ENCODE data around the gene CASP7. TPM values are rescaled to one million over a fixed set of nuclear protein-coding genes. Genes with fewer than 3 reads are reported as not detected.

The CASP7 gene
- total RNA-seq, 1 donor from 2014 or later, result 13.8 TPM

- Histone ChIP-seq H3K27ac (no peak overlapping the region), H3K27me3 (no peaks in the 10 kb centered on the region), H3K4me1 (no peaks in the 10 kb centered on the region), H3K36me3 (peaks cover 0 to 25% of the 10 kb centered on the region in 2 donors), H3K9me3 (peaks cover 24% of the 10 kb centered on the region), H3K4me3 (no peak overlapping the region)
- TF ChIP-seq CTCF (IDR thresholded peaks at IDR 0.05), result no peak
- no peak for TF ChIP-seq POLR2A (IDR thresholded peaks at IDR 0.05)
- no peak for TF ChIP-seq POLR2AphosphoS5 (IDR thresholded peaks at IDR 0.05; ENCODE audit: insufficient read depth in 1 of 2, low read depth in 1 of 2)
- intact Hi-C loops (cut with DNase I), result no loop called here
- no peak for DNase-seq (ENCODE audit: extremely low spot score in 2 of 2)
These were observed 9.9 kb downstream of the CASP7 start for GRCh38 chr10:113689574-113689973.

DNA sequence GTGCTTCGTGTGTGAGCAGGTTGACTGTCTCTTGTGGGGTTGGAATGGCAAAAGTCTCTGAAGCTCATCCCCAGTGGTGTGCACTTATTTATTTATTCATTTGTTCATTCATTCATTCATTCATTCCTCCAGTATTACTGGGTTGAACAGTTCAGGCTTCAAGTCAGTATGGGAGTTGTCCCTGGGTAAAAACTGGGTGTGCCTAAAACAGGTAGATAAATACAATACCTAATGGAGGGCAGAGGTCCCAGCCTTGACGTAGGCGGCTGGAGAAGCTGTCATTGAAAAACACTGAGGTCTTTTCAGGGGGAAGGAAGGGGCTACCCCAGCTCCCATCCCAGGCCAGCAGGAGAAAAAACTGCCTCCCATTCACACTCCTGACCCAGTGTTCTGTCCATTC is 11.0 kb downstream of the CASP7 start:
- Histone ChIP-seq H3K27ac (no peak overlapping the region), H3K4me1 (no peaks in the 10 kb centered on the region), H3K27me3 (no peaks in the 10 kb centered on the region), H3K4me3 (no peak overlapping the region), H3K9me3 (peaks cover 24% of the 10 kb centered on the region), H3K36me3 (peaks cover 0 to 25% of the 10 kb centered on the region in 2 donors)
- TF ChIP-seq POLR2AphosphoS5 (IDR thresholded peaks at IDR 0.05; ENCODE audit: insufficient read depth in 1 of 2, low read depth in 1 of 2) (no peak), POLR2A (IDR thresholded peaks at IDR 0.05) (no peak), CTCF (IDR thresholded peaks at IDR 0.05) (no peak)
- no peak for DNase-seq (ENCODE audit: extremely low spot score in 2 of 2)
- intact Hi-C loops (cut with DNase I), result no loop called here

- peaks cover 24% of the 10 kb centered on the region for H3K9me3 ChIP-seq
- H3K27me3 ChIP-seq, result no peaks in the 10 kb centered on the region
- no peak overlapping the region for H3K4me3 ChIP-seq
- no peak for TF ChIP-seq CTCF (IDR thresholded peaks at IDR 0.05)
- TF ChIP-seq POLR2AphosphoS5 (IDR thresholded peaks at IDR 0.05; ENCODE audit: insufficient read depth in 1 of 2, low read depth in 1 of 2), result no peak
- no peak for TF ChIP-seq POLR2A (IDR thresholded peaks at IDR 0.05)
- intact Hi-C loops (cut with DNase I), result no loop called here
- no peaks in the 10 kb centered on the region for H3K4me1 ChIP-seq
- no peak overlapping the region for H3K27ac ChIP-seq
- H3K36me3 ChIP-seq, result peaks cover 0 to 25% of the 10 kb centered on the region in 2 donors
- DNase-seq (ENCODE audit: extremely low spot score in 2 of 2), result no peak
These were observed 11.7 kb downstream of the CASP7 start for GRCh38 chr10:113691381-113691780.

GRCh38 chr10:113692271-113692670 is 12.6 kb downstream of the CASP7 start:
- H3K9me3 ChIP-seq, result peaks cover 15% of the 10 kb centered on the region
- TF ChIP-seq POLR2AphosphoS5 (IDR thresholded peaks at IDR 0.05; ENCODE audit: insufficient read depth in 1 of 2, low read depth in 1 of 2) (no peak), CTCF (IDR thresholded peaks at IDR 0.05) (no peak), POLR2A (IDR thresholded peaks at IDR 0.05) (no peak)
- no peaks in the 10 kb centered on the region for H3K27me3 ChIP-seq
- H3K4me1 ChIP-seq, result no peaks in the 10 kb centered on the region
- H3K27ac ChIP-seq, result no peak overlapping the region
- H3K4me3 ChIP-seq, result no peak overlapping the region
- peaks cover 0 to 27% of the 10 kb centered on the region in 2 donors for H3K36me3 ChIP-seq
- DNase-seq (ENCODE audit: extremely low spot score in 2 of 2), result no peak
- intact Hi-C loops (cut with DNase I), result no loop called here

- Histone ChIP-seq H3K27ac (no peak overlapping the region), H3K4me1 (no peaks in the 10 kb centered on the region), H3K27me3 (no peaks in the 10 kb centered on the region), H3K9me3 (peaks cover 13% of the 10 kb centered on the region), H3K4me3 (no peak overlapping the region), H3K36me3 (peaks cover 0 to 37% of the 10 kb centered on the region in 2 donors)
- TF ChIP-seq POLR2AphosphoS5 (IDR thresholded peaks at IDR 0.05; ENCODE audit: insufficient read depth in 1 of 2, low read depth in 1 of 2) (no peak), POLR2A (IDR thresholded peaks at IDR 0.05) (no peak), CTCF (IDR thresholded peaks at IDR 0.05) (no peak)
- intact Hi-C loops (cut with DNase I), result no loop called here
- DNase-seq (ENCODE audit: extremely low spot score in 2 of 2), result no peak
These were observed 13.6 kb downstream of the CASP7 start for GRCh38 chr10:113693348-113693747.
